SU-DHL-6 (cell line): ENCODE measurements around the gene SLC6A11.

Experiments
- EZH2phosphoT487 ChIP-seq: fragments of 200-600 bp; sonication (generic), shearing (Covaris generic); conservative IDR thresholded peaks from 2 replicates; pipeline ENCODE4 v1.6.1; 2018; ENCODE audit warnings: mild to moderate bottlenecking, antibody characterized with exemption, low read length, moderate library complexity, mixed read lengths
- TF ChIP-seq, protein P1 (sequence below): fragments of 200-600 bp; sonication (generic); IDR thresholded peaks from one replicate; pipeline ENCODE4 v1.5.1; 2017; ENCODE audit warnings: antibody characterized with exemption, mild to moderate bottlenecking, low read length, moderate library complexity; ENCODE audit not compliant: insufficient read depth, poor library complexity, severe bottlenecking

DNA sequence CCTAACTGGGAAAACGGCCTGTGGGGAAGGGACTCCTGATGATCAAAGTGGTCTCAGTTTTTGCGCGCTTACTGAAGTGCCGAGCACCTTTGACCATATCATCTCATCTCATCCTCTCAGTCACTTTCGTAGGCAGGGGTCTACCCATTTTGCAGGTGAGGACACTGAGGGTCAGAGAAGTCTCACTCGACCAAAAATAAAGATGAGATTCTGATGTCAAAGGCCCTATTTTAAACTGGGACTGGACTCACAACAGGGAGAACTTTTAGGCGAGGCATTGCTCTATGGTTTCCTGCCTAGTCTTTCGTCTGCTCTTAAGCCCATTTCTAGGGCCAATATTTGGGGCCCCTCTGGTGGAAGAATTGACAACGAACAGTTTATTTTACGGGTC, 830 bp downstream of the SLC6A11 start:
- TF ChIP-seq, protein P1, sequence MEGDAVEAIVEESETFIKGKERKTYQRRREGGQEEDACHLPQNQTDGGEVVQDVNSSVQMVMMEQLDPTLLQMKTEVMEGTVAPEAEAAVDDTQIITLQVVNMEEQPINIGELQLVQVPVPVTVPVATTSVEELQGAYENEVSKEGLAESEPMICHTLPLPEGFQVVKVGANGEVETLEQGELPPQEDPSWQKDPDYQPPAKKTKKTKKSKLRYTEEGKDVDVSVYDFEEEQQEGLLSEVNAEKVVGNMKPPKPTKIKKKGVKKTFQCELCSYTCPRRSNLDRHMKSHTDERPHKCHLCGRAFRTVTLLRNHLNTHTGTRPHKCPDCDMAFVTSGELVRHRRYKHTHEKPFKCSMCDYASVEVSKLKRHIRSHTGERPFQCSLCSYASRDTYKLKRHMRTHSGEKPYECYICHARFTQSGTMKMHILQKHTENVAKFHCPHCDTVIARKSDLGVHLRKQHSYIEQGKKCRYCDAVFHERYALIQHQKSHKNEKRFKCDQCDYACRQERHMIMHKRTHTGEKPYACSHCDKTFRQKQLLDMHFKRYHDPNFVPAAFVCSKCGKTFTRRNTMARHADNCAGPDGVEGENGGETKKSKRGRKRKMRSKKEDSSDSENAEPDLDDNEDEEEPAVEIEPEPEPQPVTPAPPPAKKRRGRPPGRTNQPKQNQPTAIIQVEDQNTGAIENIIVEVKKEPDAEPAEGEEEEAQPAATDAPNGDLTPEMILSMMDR = no peak
- no peak for TF ChIP-seq EZH2phosphoT487
